LoVo (cell line): ENCODE data around the gene MRPL49.
"Not testable (repeated sequence)": the region's sequence is repeated elsewhere in the genome, so short reads cannot be mapped to it uniquely, and the experiment has no call there.

Experiments used
- DNase-seq: peaks from one replicate; pipeline ENCODE4 v3.0.0-alpha.2; 2016; ENCODE audit warnings: low spot score

The MRPL49 gene

GRCh38 chr11:65165410-65166317, 43.5 kb downstream of the MRPL49 start:
- no peak for DNase-seq

- no peak for DNase-seq
Measured at GRCh38 chr11:65166893-65167292, 44.8 kb downstream of the MRPL49 start.

GRCh38 chr11:65167656-65168055, 45.5 kb downstream of the MRPL49 start:
- DNase-seq: no peak

GRCh38 chr11:65169164-65169641, 47.1 kb downstream of the MRPL49 start:
- DNase-seq: no peak

- no peak for DNase-seq
Measured at GRCh38 chr11:65170058-65170534, 48.0 kb downstream of the MRPL49 start, which contains the start of gene SPDYC. Gene SPDYC, plus strand, starts transcription at chr11:65170233. Its CDS starts 1,125 bp downstream, at chr11:65171358.

GRCh38 chr11:65172600-65172999, 50.5 kb downstream of the MRPL49 start:
- DNase-seq: no peak

- not testable (repeated sequence) for DNase-seq
Measured at GRCh38 chr11:65174571-65175010, 52.5 kb downstream of the MRPL49 start.
